Stimulated activated CD8-positive, alpha-beta memory T cell treated with anti-CD3 and anti-CD28 coated beads, Interleukin-4, amount 100 ng/mL, for 48 hours (primary cell): ENCODE results near the gene ADAM23.

Experiments used
- DNase-seq: peaks from one replicate; pipeline ENCODE4 v3.0.0-alpha.2; 2020

Gene ADAM23

DNA sequence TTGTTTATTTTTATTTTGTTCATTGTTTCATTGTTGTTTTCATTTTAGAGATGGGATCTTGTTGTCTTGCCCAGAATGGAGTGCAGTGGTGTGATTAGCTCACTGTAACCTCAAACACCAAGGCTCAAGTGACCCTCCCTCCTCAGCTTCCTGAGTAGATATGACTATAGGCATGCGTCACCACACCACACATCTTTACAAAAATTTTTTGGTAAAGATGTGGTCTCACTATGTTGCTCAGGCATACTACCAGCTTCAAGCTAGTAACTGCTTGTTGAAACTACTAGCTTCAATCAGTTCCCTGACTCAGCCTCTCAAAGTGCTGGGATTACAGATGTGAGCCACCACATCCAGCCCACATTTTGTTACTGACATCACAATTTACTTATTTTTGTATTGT lies 213.8 kb downstream of the ADAM23 start:
- DNase-seq: no peak

DNA sequence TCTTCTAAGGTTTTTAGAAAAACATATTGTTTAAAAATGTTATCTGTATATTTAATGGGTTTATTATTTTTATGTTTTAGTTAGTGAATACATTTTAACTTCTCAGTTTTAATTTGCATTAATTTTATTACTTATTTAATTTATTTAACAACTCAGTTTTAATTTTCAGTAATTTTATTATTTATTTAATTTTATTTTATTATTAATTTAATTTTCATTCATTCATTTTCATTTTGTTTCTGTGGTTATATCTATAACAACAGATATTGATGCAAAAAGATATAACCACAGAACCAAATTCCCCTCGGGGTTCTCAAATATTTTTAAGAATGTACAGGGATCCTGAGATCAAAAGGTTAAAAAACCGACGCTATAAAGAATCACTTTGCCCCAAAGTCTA lies 221.9 kb downstream of the ADAM23 start:
- DNase-seq: no peak
